K562 (cell line): ENCODE measurements around the gene SPTLC3. TPM values are rescaled to one million over a fixed set of nuclear protein-coding genes. Genes with fewer than 3 reads are reported as not detected.

Experiments used
- ATAC-seq: fragments of 200-7000 bp; cut with Tn5 transposase; 3 replicates; pipeline ENCODE4 v1.9.1; 2020; ENCODE audit warnings: moderate library complexity
- BruUV-seq: library from RNA; stranded (reverse); fragments of 400-500 nt; replicated peaks from 2 replicates; lab custom pipeline; 2021; lab: Mats Ljungman, UMichigan
- CTCF ChIA-PET: fragments of 300-600 bp; formaldehyde crosslinking; extraction: SDS; loops from one replicate; lab custom pipeline; 2021; ENCODE audit warnings: low intra/inter-chr PET ratio; lab: Yijun Ruan, JAX
- POLR2A ChIA-PET: fragments of 300-600, 350-650 bp; sonication (Branson Sonifier 250); formaldehyde crosslinking; extraction: SDS; loops from one replicate; lab custom pipeline; 2021; ENCODE audit warnings: antibody characterized with exemption, inconsistent platforms; lab: Yijun Ruan, JAX
- DNase-seq, 4 experiments: peaks; one replicate each; pipeline versions ENCODE4 v3.0.0 to v3.0.0-alpha.2; 2011 to 2018; ENCODE audit warnings: low spot score in 3 of 4, mixed read lengths in 3 of 4; ENCODE audit errors: extremely low read depth in 1 of 4
- FAIRE-seq: peaks from 2 replicates; lab custom pipeline; 2011; peaks lifted over from hg19 to GRCh38; lab: Jason Lieb, UNC
- H2AFZ ChIP-seq: 2 replicates; pipeline ENCODE4 v1.6.0; 2011; ENCODE audit warnings: low read depth, low read length, control low read depth, inconsistent platforms
- H3K27ac ChIP-seq: fragments of 200-600 bp; 3 replicates; pipeline ENCODE4 v1.8.0; 2011; ENCODE audit warnings: low read depth, mild to moderate bottlenecking, control low read depth, inconsistent platforms, low read length, moderate library complexity, mixed read lengths; ENCODE audit errors: extremely low read depth
- H3K27me3 ChIP-seq, 2 experiments: fragments of 300-600 bp in 1 of 2; 2 replicates in 1 of 2; 3 replicates in 1 of 2; pipeline versions ENCODE4 v1.6.0 to v1.8.0; 2011; ENCODE audit warnings: inconsistent platforms in 2 of 2, low read length in 2 of 2, mild to moderate bottlenecking in 1 of 2, mixed read lengths in 1 of 2, moderate library complexity in 1 of 2; ENCODE audit not compliant: control insufficient read depth in 2 of 2, insufficient read depth in 2 of 2
- H3K36me3 ChIP-seq: fragments of 300-600 bp; 3 replicates; pipeline ENCODE4 v1.8.0; 2011; ENCODE audit warnings: mild to moderate bottlenecking, low read length, inconsistent platforms; ENCODE audit not compliant: control insufficient read depth, insufficient read depth
- H3K4me1 ChIP-seq, 2 experiments: fragments of 200-600 bp in 1 of 2; replicated peaks in 1 of 2; 2 replicates in 1 of 2; 3 replicates in 1 of 2; pipeline versions ENCODE4 v1.5.1 to v1.8.0; 2011; ENCODE audit warnings: inconsistent platforms in 2 of 2, low read length in 2 of 2, mild to moderate bottlenecking in 1 of 2, mixed read lengths in 1 of 2, moderate library complexity in 1 of 2; ENCODE audit not compliant: control insufficient read depth in 2 of 2, insufficient read depth in 2 of 2
- H3K4me2 ChIP-seq: 2 replicates; pipeline ENCODE4 v1.6.1; 2011; ENCODE audit warnings: low read length, control low read depth, inconsistent platforms, mixed read lengths; ENCODE audit not compliant: insufficient read depth
- H3K4me3 ChIP-seq: fragments of 200-600 bp; sonication (generic), shearing (Covaris generic); 2 replicates; pipeline ENCODE4 v1.5.1; 2016; ENCODE audit warnings: control low read depth, inconsistent platforms
- H3K79me2 ChIP-seq: fragments of 200-600 bp; 3 replicates; pipeline ENCODE4 v1.8.0; 2011; ENCODE audit warnings: low read length, inconsistent platforms; ENCODE audit not compliant: control insufficient read depth, insufficient read depth
- H3K9ac ChIP-seq, 2 experiments: 2 replicates each; pipeline versions ENCODE4 v1.6.0 to v1.6.1; 2011; ENCODE audit warnings: low read depth in 2 of 2, low read length in 2 of 2, control low read depth in 1 of 2, inconsistent platforms in 1 of 2, mild to moderate bottlenecking in 1 of 2, mixed read lengths in 1 of 2; ENCODE audit not compliant: insufficient read depth in 1 of 2
- H3K9me1 ChIP-seq: one replicate; pipeline ENCODE4 v1.6.0; 2011; ENCODE audit warnings: inconsistent platforms, mild to moderate bottlenecking, low read length, moderate library complexity; ENCODE audit not compliant: control insufficient read depth, insufficient read depth
- H3K9me3 ChIP-seq: replicated peaks from 2 replicates; pipeline ENCODE4 v1.5.1; 2011; ENCODE audit warnings: low read depth, low read length, inconsistent platforms; ENCODE audit not compliant: control insufficient read depth, insufficient read depth
- H4K20me1 ChIP-seq: replicated peaks from 2 replicates; pipeline ENCODE4 v1.6.1; 2011; ENCODE audit warnings: low read length, inconsistent platforms, mixed read lengths; ENCODE audit not compliant: control insufficient read depth, insufficient read depth
- FOXP1 ChIP-seq: sonication (generic); formaldehyde crosslinking; IDR thresholded peaks from 2 replicates; pipeline ENCODE4 v1.8.0; 2022; ENCODE audit warnings: mild to moderate bottlenecking, missing genetic modification reagents
- ZHX1 ChIP-seq: fragments of 150-350 bp; conservative IDR thresholded peaks from 2 replicates; pipeline ENCODE4 v1.6.1; 2014; ENCODE audit warnings: low read length
- ZNF551 ChIP-seq: fragments of 250-450 bp; sonication (Bioruptor Pico); IDR thresholded peaks from 2 replicates; pipeline ENCODE4 v1.5.0; 2021; ENCODE audit warnings: mild to moderate bottlenecking, moderate library complexity
- WGBS: fragments of 100-300 bp; shearing (Covaris generic); methylation state at CpG from one replicate; pipeline ENCODE4 v1.1.6; 2016; ENCODE audit warnings: low coverage, mixed read lengths; ENCODE audit not compliant: insufficient coverage; ENCODE audit errors: missing lambda C conversion rate; 5-methylcytosine and 5-hydroxymethylcytosine counted together
- in situ Hi-C: fragments of 300-500 bp; cut with MboI; formaldehyde crosslinking; loops from 4 replicates; pipeline ENCODE4 v1.15.0; 2018; ENCODE audit warnings: inconsistent platforms, mixed read lengths
- intact Hi-C: fragments of 100-400 bp; cut with micrococcal nuclease; formaldehyde crosslinking; loops from 2 replicates; pipeline ENCODE4 v1.14.2; 2022
- polyA plus RNA-seq, 8 experiments: library from polyadenylated mRNA; depleted of rRNA in 4 of 8; stranded (reverse) in 5 of 8; unstranded in 3 of 8; fragments of >200 nt; fragmentation: Nextera tagmentation in 2 of 8; fragmentation: Illumina TruSeq in 1 of 8; extraction: Ambion mirVana in 2 of 8; extraction: Trizol in 1 of 8; gene quantifications; 2 replicates each; pipeline versions ENCODE4 v1.2.1 to v1.2.3, GENCODE V29; 2011 to 2014; ENCODE audit warnings: inconsistent platforms in 1 of 8, missing spikeins in 1 of 8
- total RNA-seq, 7 experiments: library from RNA; depleted of rRNA in 6 of 7; stranded (reverse); fragments of >200 nt in 6 of 7; fragmentation: Illumina TruSeq in 2 of 7; extraction: Trizol in 2 of 7; gene quantifications; 2 replicates each; pipeline versions ENCODE4 v1.2.1 to v1.2.3, GENCODE V29; 2011 to 2021; ENCODE audit warnings: low replicate concordance in 1 of 7

Gene SPTLC3
- total and polyA plus RNA-seq, 9 of the 15 experiments (the other 6 are each of a cell fraction or from before 2014, with no cell fraction given): not detected

- Histone ChIP-seq H3K9me3 (no peaks in the 10 kb centered on the region), H3K4me3 (no peak overlapping the region)
- no TSS peak for BruUV-seq
- no peak for DNase-seq
- CTCF ChIA-PET: no interaction called here
- TF ChIP-seq FOXP1 (CRISPR knock-in tag): no peak
- no peak for TF ChIP-seq ZHX1
- TF ChIP-seq ZNF551 (CRISPR knock-in tag): no peak
- TF ChIP-seq, all 486 proteins: peak for 0
- no peak overlapping the region for H3K9ac ChIP-seq
- FAIRE-seq (no peak), ATAC-seq (no peak)
- no peaks in the 10 kb centered on the region for H3K9me1 ChIP-seq
- 0% methylated on average over 2 of the region's 4 CpGs for WGBS
- H3K79me2 ChIP-seq: no peaks in the 10 kb centered on the region
- no peak overlapping the region for H3K27ac ChIP-seq
- no peak overlapping the region for H3K4me2 ChIP-seq
- H3K36me3 ChIP-seq: no peaks in the 10 kb centered on the region
- no peaks in the 10 kb centered on the region for H3K4me1 ChIP-seq
- in situ Hi-C loops (no loop called here), intact Hi-C loops (no loop called here)
- no peaks in the 10 kb centered on the region for H3K27me3 ChIP-seq
- H2AFZ ChIP-seq: no peak overlapping the region
- POLR2A ChIA-PET: no interaction called here
- H4K20me1 ChIP-seq: no peaks in the 10 kb centered on the region
These were observed 32.8 kb upstream of the SPTLC3 start for GRCh38 chr20:12975833-12976608.
